Skeletal muscle cell (primary cell): ENCODE data around the gene RRAS2.
A peak's percentile ranks its signal among the peaks of the same experiment; 100 is the strongest.
"Not testable (repeated sequence)": the region's sequence is repeated elsewhere in the genome, so short reads cannot be mapped to it uniquely, and the experiment has no call there.

ENCODE experiments used
- DNase-seq: peaks from one replicate; pipeline ENCODE4 v3.0.0-alpha.2; 2010; ENCODE audit warnings: low read depth
- H3K4me3 ChIP-seq: 2 replicates; pipeline ENCODE4 v1.5.1; 2011; ENCODE audit warnings: low read depth, mild to moderate bottlenecking, control low read depth, low read length, moderate library complexity

RRAS2 gene

GRCh38 chr11:14312736-14313438, 46.1 kb downstream of the RRAS2 start:
- no peak for DNase-seq
- no peak overlapping the region for H3K4me3 ChIP-seq

- no peak for DNase-seq
Measured at GRCh38 chr11:14310679-14311078, 48.3 kb downstream of the RRAS2 start.

GRCh38 chr11:14309425-14310192, 49.4 kb downstream of the RRAS2 start:
- no peak overlapping the region for H3K4me3 ChIP-seq
- no peak for DNase-seq

More at GRCh38 chr11:14310679-14311078, 48.3 kb downstream of the RRAS2 start:
- no peak overlapping the region for H3K4me3 ChIP-seq

- H3K4me3 ChIP-seq = no peak overlapping the region
- DNase-seq = no peak
Measured at GRCh38 chr11:14308897-14309387, 50.0 kb downstream of the RRAS2 start.

GRCh38 chr11:14308114-14308896, 50.7 kb downstream of the RRAS2 start:
- DNase-seq = no peak
- H3K4me3 ChIP-seq = no peak overlapping the region

- DNase-seq = no peak
Measured at GRCh38 chr11:14306481-14306880, 52.5 kb downstream of the RRAS2 start.

GRCh38 chr11:14305649-14306048, 53.3 kb downstream of the RRAS2 start:
- H3K4me3 ChIP-seq = no peak overlapping the region
- no peak for DNase-seq

More at GRCh38 chr11:14306481-14306880, 52.5 kb downstream of the RRAS2 start:
- H3K4me3 ChIP-seq = no peak overlapping the region

GRCh38 chr11:14304601-14305000, 54.4 kb downstream of the RRAS2 start:
- no peak overlapping the region for H3K4me3 ChIP-seq
- no peak for DNase-seq

GRCh38 chr11:14300661-14301304, 58.2 kb downstream of the RRAS2 start:
- no peak overlapping the region for H3K4me3 ChIP-seq
- DNase-seq = no peak

GRCh38 chr11:14299921-14300320, 59.1 kb downstream of the RRAS2 start:
- H3K4me3 ChIP-seq = no peak overlapping the region
- no peak for DNase-seq

GRCh38 chr11:14290422-14290821, 68.6 kb downstream of the RRAS2 start:
- no peak for DNase-seq
- H3K4me3 ChIP-seq = no peak overlapping the region

- no peak for DNase-seq
- no peak overlapping the region for H3K4me3 ChIP-seq
Measured at GRCh38 chr11:14288189-14288935, 70.6 kb downstream of the RRAS2 start.

- H3K4me3 ChIP-seq, DNase-seq: not testable (repeated sequence)
Measured at GRCh38 chr11:14278869-14279268, 80.1 kb downstream of the RRAS2 start.

- no peak for DNase-seq
- H3K4me3 ChIP-seq = no peak overlapping the region
Measured at GRCh38 chr11:14275076-14275475, 83.9 kb downstream of the RRAS2 start.

GRCh38 chr11:14273895-14274294, 85.1 kb downstream of the RRAS2 start:
- DNase-seq = peak; percentile 5
- H3K4me3 ChIP-seq = no peak overlapping the region

GRCh38 chr11:14270690-14271542, 88.1 kb downstream of the RRAS2 start:
- H3K4me3 ChIP-seq = no peak overlapping the region
- no peak for DNase-seq

GRCh38 chr11:14269692-14270573, 89.0 kb downstream of the RRAS2 start:
- H3K4me3 ChIP-seq = no peak overlapping the region
- no peak for DNase-seq
